SU-DHL-6 (cell line): Measurements from ENCODE around the gene HLA-A.

Source experiments
- EZH2phosphoT487 ChIP-seq: fragments of 200-600 bp; sonication (generic), shearing (Covaris generic); conservative IDR thresholded peaks from 2 replicates; pipeline ENCODE4 v1.6.1; 2018; ENCODE audit warnings: mild to moderate bottlenecking, antibody characterized with exemption, low read length, moderate library complexity, mixed read lengths
- TF ChIP-seq, protein P1 (sequence below): fragments of 200-600 bp; sonication (generic); IDR thresholded peaks from one replicate; pipeline ENCODE4 v1.5.1; 2017; ENCODE audit warnings: antibody characterized with exemption, mild to moderate bottlenecking, low read length, moderate library complexity; ENCODE audit not compliant: insufficient read depth, poor library complexity, severe bottlenecking

DNA sequence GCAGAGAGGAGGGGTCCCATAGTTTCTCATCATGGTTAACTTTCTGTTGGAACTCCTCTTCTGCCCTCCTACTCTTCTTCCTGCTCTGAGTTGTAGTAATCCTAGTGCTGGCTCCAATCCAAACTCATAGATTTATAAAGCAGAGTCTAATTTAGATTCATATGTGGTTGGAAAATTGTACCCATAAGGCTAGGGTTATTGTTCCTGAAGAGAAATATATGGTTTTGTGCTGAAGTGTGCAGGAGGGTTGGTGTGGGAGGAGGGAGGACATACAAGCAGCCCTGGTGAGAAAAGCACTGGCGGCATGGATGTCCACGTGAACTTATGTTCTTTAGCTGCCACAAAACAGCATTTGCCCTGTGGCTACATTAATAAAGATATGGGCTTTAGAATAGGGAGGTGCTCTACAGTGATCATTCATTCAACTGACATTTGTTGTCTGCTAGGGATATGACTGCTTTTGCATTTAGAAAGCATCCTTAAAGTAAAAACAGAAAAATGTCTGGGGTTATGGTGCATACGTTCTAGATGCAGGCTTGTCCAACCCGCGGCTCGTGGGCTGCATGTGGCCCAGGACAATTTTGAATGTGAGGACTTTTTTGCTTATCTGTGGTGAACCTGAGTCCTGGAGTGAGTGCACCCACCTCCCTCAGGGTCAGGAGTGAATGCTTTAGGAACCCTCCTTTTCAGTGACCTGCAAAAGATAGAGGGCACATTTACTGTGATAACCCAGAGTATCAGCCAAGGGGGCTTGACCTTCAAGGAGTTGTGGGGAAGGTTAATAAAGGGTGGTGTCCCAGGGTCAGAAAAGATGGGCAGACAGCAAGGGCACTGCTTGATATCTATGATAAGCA, 4.1 kb downstream of the HLA-A start:
- TF ChIP-seq, protein P1, sequence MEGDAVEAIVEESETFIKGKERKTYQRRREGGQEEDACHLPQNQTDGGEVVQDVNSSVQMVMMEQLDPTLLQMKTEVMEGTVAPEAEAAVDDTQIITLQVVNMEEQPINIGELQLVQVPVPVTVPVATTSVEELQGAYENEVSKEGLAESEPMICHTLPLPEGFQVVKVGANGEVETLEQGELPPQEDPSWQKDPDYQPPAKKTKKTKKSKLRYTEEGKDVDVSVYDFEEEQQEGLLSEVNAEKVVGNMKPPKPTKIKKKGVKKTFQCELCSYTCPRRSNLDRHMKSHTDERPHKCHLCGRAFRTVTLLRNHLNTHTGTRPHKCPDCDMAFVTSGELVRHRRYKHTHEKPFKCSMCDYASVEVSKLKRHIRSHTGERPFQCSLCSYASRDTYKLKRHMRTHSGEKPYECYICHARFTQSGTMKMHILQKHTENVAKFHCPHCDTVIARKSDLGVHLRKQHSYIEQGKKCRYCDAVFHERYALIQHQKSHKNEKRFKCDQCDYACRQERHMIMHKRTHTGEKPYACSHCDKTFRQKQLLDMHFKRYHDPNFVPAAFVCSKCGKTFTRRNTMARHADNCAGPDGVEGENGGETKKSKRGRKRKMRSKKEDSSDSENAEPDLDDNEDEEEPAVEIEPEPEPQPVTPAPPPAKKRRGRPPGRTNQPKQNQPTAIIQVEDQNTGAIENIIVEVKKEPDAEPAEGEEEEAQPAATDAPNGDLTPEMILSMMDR = no peak
- no peak for TF ChIP-seq EZH2phosphoT487
